Measurements from ENCODE around the gene SLC8A3.
A peak's percentile ranks its signal among the peaks of the same experiment; 100 is the strongest.

DNA sequence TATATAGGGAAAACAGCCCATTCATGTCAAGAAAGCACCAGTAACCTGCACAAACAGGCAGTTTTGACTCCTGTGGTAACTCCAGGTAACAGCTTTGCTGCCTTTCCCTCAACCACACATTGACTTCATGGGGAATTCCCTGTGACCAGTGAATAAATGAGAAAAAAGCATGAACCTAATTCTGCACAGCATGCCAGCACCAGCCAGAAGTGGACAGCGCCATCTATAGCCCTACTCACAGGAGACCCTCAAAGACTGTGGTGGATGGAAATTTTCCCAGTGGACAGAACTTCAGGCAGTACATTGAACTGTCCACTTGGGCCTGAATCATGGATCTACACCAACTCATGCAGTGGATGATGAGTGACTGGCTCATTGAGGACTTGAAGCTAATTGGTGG, 152.1 kb downstream of the SLC8A3 start:
- TF ChIP-seq, protein P1, sequence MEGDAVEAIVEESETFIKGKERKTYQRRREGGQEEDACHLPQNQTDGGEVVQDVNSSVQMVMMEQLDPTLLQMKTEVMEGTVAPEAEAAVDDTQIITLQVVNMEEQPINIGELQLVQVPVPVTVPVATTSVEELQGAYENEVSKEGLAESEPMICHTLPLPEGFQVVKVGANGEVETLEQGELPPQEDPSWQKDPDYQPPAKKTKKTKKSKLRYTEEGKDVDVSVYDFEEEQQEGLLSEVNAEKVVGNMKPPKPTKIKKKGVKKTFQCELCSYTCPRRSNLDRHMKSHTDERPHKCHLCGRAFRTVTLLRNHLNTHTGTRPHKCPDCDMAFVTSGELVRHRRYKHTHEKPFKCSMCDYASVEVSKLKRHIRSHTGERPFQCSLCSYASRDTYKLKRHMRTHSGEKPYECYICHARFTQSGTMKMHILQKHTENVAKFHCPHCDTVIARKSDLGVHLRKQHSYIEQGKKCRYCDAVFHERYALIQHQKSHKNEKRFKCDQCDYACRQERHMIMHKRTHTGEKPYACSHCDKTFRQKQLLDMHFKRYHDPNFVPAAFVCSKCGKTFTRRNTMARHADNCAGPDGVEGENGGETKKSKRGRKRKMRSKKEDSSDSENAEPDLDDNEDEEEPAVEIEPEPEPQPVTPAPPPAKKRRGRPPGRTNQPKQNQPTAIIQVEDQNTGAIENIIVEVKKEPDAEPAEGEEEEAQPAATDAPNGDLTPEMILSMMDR (IDR thresholded peaks at IDR 0.05; ENCODE audit: poor library complexity), result peak; percentile 5
- TF ChIP-seq EZH2 (IDR thresholded peaks at IDR 0.05; ENCODE audit: borderline replicate concordance), result no peak

Measured in hepatocyte (in vitro differentiated cells).